Dermis microvascular lymphatic vessel endothelial cell (primary cell): ENCODE data around the gene PLBD2. TPM values are rescaled to one million over a fixed set of nuclear protein-coding genes. Genes with fewer than 3 reads are reported as not detected.
"Not testable (repeated sequence)": the region's sequence is repeated elsewhere in the genome, so short reads cannot be mapped to it uniquely, and the experiment has no call there.

Source experiments
- DNase-seq, 2 donors: peaks; one replicate each; pipeline versions ENCODE4 v3.0.0 to v3.0.0-alpha.2; 2010; ENCODE audit warnings: low read depth in 2 of 2
- total RNA-seq: library from RNA; depleted of rRNA; stranded (reverse); fragments of >200 nt; gene quantifications from 2 replicates; pipeline ENCODE4 v1.2.1, GENCODE V29; 2014

Gene PLBD2
- total RNA-seq, 1 donor from 2014 or later, result 16.7 TPM

DNA sequence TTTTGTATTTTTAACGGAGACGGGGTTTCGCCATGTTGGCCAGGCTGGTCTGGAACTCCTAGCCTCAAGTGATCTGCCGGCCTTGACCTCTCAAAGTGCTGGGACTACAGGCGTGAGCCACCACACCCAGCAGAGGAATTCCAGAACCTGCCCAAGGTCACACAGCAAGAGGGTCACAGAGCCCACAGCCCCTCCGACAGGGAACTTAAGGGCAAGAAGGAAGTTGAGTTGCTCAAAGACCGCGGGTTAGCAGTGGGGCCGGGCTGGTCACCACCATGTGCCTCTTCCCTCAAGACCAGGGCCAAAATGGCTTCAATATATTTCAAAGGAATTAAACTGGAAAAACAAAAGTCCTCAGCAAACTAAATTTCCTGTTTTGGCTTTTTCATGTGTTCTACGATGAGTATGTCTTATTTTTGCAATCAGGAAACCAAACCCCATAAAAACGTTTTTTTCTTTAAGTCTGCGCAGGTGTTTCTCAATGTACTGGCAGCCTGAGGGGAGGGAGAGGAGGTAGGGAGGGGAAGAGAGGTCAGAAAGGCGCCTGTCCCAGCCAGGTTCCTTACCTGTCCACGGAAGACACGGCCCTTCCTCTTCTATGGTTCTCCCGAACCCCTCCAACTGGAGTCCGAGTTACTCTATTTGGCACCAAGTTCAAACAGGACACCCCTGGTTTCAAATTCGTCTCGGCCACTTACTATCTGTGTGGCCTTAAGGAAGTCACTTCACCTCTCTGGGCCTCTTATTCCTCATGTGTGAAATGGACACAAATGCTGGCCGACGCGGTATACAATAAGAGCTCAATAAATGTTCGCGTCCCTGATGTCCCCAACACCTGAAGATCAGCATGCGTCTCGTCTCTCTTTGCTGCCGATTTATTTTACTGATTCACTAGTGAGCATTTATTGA is 24.3 kb upstream of the PLBD2 start:
- DNase-seq, result peak in 1 of 2 donors; percentile 25

GRCh38 chr12:113334786-113335539 is 23.4 kb upstream of the PLBD2 start, which contains the start of gene SLC8B1:
TSS of gene SLC8B1 (minus strand) at chr12:113335109. CDS start at chr12:113332878, 2,231 bp downstream.
- DNase-seq, result peak; percentile 36 to 78

DNA sequence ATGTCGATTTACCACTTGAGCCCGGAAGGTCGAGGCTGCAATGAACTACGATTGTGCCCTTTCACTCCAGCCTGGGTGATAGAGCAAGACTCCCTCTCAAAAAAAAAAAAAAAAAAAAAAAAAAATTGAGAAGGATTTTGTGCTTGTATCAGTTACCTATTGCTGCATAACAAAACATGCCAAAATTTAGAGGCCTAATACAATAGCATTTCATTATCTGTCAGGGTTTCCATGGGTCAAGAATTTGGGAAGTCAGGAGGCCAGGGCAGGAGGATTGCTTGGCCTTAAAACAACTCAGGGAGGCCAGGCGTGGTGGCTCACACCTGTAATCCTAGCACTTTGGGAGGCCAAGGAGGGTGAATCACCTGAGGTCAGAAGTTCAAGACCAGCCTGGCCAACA is 18.8 kb upstream of the PLBD2 start:
- no peak for DNase-seq

GRCh38 chr12:113340061-113340460 is 18.3 kb upstream of the PLBD2 start:
- no peak for DNase-seq

GRCh38 chr12:113341535-113341934 is 16.9 kb upstream of the PLBD2 start:
- DNase-seq, result no peak

GRCh38 chr12:113345318-113345717 is 13.1 kb upstream of the PLBD2 start:
- no peak for DNase-seq

- DNase-seq, result no peak
Measured at GRCh38 chr12:113346353-113346752, 12.0 kb upstream of the PLBD2 start.

GRCh38 chr12:113347107-113347506 is 11.3 kb upstream of the PLBD2 start:
- no peak for DNase-seq

DNA sequence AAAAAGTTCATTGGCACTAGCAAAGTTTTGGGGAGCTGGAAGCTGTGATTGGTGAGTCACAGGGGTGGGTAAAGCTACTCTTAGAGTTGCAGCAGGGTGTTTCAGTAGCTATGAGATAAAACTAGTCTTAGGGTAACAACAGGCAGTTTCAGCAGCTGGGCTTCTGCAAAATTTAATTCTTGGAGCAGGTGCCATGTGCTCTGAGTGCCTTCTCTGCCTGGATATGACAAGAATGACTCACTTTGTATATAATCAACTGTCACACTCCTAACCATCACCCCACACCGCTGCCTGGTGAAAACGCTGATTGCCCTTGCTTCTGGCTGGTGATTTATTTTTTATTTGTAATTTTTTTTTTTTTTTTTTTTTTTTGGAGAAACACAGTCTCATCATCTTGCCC is 10.5 kb upstream of the PLBD2 start:
- no peak for DNase-seq

GRCh38 chr12:113348849-113349536 is 9.4 kb upstream of the PLBD2 start:
- DNase-seq, result no peak

GRCh38 chr12:113351089-113351488 is 7.3 kb upstream of the PLBD2 start:
- DNase-seq, result no peak

DNA sequence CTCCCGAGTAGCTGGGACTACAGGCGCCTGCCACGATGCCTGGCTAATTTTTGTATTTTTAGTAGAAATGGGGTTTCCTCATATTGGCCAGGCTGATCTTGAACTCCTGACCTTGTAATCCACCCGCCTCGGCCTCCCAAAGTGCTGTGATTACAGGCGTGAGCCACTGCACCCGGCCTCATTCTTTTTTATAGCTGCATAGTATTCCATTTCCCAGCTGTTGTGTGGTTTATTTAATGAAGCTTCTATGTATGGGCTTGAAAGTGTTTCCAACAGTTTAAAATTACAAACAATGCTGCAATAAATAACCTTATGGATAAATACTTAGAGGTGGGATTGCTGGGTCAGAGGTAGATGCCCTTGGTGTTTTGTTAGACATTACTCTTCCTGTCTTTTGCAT is 4.2 kb upstream of the PLBD2 start:
- DNase-seq, result not testable (repeated sequence)

DNA sequence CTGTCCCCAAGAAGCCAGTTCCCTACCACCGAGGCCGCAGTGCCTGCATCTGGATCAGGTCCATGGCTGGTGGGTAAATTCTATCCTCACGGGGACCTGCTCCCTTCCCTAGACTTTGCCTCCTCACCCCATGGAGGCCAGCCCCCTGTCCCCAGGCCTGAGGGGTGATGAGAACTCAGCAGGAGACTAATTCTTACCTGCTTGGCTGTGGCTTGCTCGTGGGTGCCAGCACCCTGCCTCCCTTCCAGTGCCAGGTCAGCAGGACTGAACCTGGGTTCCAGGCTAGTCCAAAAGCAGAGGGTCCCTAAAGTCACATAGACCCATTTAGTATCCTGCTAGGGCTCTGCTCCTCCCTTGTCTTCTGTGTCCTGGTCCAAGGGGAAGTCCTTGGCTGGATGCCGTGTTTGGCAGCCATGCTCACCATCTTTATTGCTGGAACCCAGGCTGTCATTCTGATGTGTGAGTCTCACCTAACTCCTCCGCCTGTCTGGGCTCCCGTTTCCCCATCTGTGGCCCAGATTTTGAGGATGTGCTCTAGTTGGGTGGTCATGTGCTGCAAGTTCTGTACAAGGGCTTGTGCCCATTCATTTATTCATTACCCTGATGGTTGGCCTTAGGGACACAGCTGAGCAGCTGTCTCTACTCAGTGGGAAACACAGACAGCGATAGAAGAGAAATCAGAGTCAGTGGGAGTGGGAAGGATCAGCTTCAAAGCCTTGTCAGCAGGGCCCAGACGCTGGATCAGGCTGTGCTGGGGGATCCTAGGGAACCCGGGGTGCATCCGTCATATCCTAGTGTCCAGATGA is 949 bp downstream of the PLBD2 start:
- no peak for DNase-seq

DNA sequence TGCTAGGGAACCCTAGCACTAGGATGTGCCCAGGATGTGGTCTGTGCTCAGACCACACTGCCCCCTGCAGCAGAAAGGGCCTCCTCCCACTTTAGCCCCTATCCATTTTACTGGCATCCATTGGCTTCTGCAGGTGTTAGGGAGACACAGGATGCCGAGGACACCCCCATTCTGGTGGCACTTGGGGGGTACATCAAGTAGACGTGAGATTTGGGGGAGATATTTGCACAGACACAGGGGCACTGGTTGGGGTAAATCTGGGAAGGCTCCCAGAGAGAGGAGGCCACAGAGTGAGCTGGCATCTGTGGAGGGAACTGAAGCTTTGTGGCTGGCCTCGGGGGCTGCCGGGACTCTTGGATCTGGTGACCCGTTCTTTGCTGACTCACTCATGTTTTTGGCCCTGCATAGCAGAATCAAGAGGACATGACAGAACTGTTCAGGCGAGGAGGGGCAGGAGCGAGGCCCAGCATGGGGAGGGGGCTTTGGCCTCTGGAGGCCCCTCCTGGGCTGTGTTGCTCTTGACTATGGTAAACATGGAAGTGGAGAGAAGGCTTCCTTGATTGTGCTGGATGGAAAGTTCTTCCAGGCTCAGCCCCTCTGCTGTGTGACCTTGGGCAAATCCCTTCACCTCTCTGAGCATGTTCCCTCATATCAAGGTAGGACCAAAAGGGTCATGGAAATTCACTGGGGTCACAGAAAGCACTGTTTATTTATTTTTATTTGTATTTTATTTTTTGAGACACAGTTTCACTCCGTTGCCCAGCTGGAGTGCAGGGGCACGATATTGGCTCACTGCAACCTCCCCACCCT is 1.8 kb downstream of the PLBD2 start:
- no peak for DNase-seq

GRCh38 chr12:113361574-113362370 is 3.4 kb downstream of the PLBD2 start:
- DNase-seq, result no peak

DNA sequence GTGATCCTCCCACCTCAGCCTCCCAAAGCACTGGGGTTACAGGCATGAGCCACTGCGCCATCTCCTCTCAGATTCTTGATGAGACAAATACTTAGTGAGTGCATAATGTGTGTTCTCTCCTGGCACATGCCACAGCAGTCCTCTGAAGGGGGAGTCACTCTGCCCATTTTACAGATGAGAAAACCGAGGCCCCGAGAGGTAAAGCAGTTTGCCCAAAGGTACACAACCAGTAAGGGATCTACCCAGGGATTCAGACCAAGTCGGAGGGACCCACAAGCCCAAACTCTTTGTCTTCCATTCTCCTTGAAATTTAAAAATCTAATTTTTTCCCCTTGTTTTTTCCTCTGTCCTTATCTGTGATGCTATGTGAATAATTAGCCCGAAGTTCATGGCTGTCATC is 6.3 kb downstream of the PLBD2 start:
- DNase-seq, result no peak

- no peak for DNase-seq
Measured at GRCh38 chr12:113365639-113366395, 7.4 kb downstream of the PLBD2 start.

- no peak for DNase-seq
Measured at GRCh38 chr12:113366827-113367226, 8.4 kb downstream of the PLBD2 start.

GRCh38 chr12:113368331-113368730 is 9.9 kb downstream of the PLBD2 start:
- DNase-seq, result no peak
